Mesothelial cell of epicardium (in vitro differentiated cells): ENCODE results near the gene TGFBR1. TPM values are rescaled to one million over a fixed set of nuclear protein-coding genes. Genes with fewer than 3 reads are reported as not detected.
A peak's percentile ranks its signal among the peaks of the same experiment; 100 is the strongest.

Experiments used
- DNase-seq, 2 experiments: peaks; one replicate each; pipeline ENCODE4 v3.0.0; 2021; ENCODE audit warnings: low spot score in 2 of 2; ENCODE audit not compliant: unreplicated experiment in 2 of 2
- H3K27ac Mint-ChIP-seq: 2 replicates; pipeline ENCODE4 v1.8.0; 2021; ENCODE audit warnings: mixed read lengths
- H3K27me3 Mint-ChIP-seq: 2 replicates; pipeline ENCODE4 v1.8.0; 2021; ENCODE audit warnings: low read depth, mixed read lengths
- H3K36me3 Mint-ChIP-seq: 2 replicates; pipeline ENCODE4 v1.8.0; 2021; ENCODE audit warnings: mixed read lengths
- H3K4me1 Mint-ChIP-seq: 2 replicates; pipeline ENCODE4 v1.8.0; 2021; ENCODE audit warnings: mixed read lengths
- H3K4me3 Mint-ChIP-seq: 2 replicates; pipeline ENCODE4 v1.8.0; 2021; ENCODE audit warnings: mild to moderate bottlenecking, moderate library complexity, mixed read lengths
- H3K9me3 Mint-ChIP-seq: 2 replicates; pipeline ENCODE4 v1.8.0; 2021; ENCODE audit warnings: mixed read lengths
- CTCF ChIP-seq: fragments of 200-600 bp; sonication (generic); IDR thresholded peaks from one replicate; pipeline ENCODE4 v1.5.0; 2021; ENCODE audit warnings: antibody characterized with exemption; ENCODE audit not compliant: unreplicated experiment
- total RNA-seq: library from RNA; stranded (reverse); gene quantifications from 3 replicates; pipeline ENCODE4 v1.2.1, GENCODE V29; 2021

TGFBR1 gene
- total RNA-seq, result 77.5 to 79.7 TPM (median 79.6 TPM) in 3 replicates

- no peaks in the 10 kb centered on the region for H3K27me3 Mint-ChIP-seq
- peaks cover 3% of the 10 kb centered on the region for H3K9me3 Mint-ChIP-seq
- H3K27ac Mint-ChIP-seq, result peak within 1 kb of the TSS; percentile 91
- H3K4me1 Mint-ChIP-seq, result peaks cover 36% of the 10 kb centered on the region
- no peak for TF ChIP-seq CTCF
- no peaks in the 10 kb centered on the region for H3K36me3 Mint-ChIP-seq
- DNase-seq, result peak; percentile 90 to 95
- peak within 1 kb of the TSS; percentile 82 for H3K4me3 Mint-ChIP-seq
These were observed at the start of gene TGFBR1 for GRCh38 chr9:99104459-99105151. TGFBR1 (plus strand) TSS chr9:99105113; CDS start chr9:99105206, 93 bp downstream.

GRCh38 chr9:99055384-99055783 is 49.5 kb upstream of the TGFBR1 start:
- Mint-ChIP-seq H3K36me3 (peaks cover 5% of the 10 kb centered on the region), H3K27ac (no peak overlapping the region), H3K9me3 (peaks cover 7% of the 10 kb centered on the region), H3K27me3 (no peaks in the 10 kb centered on the region), H3K4me3 (no peak overlapping the region), H3K4me1 (peaks cover 12% of the 10 kb centered on the region)
- TF ChIP-seq CTCF, result no peak
- DNase-seq, result no peak

GRCh38 chr9:99056186-99056585 is 48.7 kb upstream of the TGFBR1 start:
- Mint-ChIP-seq H3K4me1 (peaks cover 12% of the 10 kb centered on the region), H3K27ac (no peak overlapping the region), H3K9me3 (peaks cover 7% of the 10 kb centered on the region), H3K4me3 (no peak overlapping the region), H3K27me3 (no peaks in the 10 kb centered on the region), H3K36me3 (peaks cover 5% of the 10 kb centered on the region)
- DNase-seq, result no peak
- no peak for TF ChIP-seq CTCF

- peaks cover 7% of the 10 kb centered on the region for H3K9me3 Mint-ChIP-seq
- DNase-seq, result no peak
- no peaks in the 10 kb centered on the region for H3K27me3 Mint-ChIP-seq
- peaks cover 5% of the 10 kb centered on the region for H3K4me1 Mint-ChIP-seq
- H3K4me3 Mint-ChIP-seq, result no peak overlapping the region
- no peak for TF ChIP-seq CTCF
- no peak overlapping the region for H3K27ac Mint-ChIP-seq
- H3K36me3 Mint-ChIP-seq, result peaks cover 5% of the 10 kb centered on the region
These were observed 47.8 kb upstream of the TGFBR1 start for GRCh38 chr9:99056886-99057664.

- Mint-ChIP-seq H3K27ac (no peak overlapping the region), H3K36me3 (peaks cover 5% of the 10 kb centered on the region), H3K4me3 (no peak overlapping the region), H3K27me3 (no peaks in the 10 kb centered on the region), H3K4me1 (peaks cover 5% of the 10 kb centered on the region), H3K9me3 (peaks cover 7% of the 10 kb centered on the region)
- no peak for DNase-seq
- no peak for TF ChIP-seq CTCF
These were observed 47.0 kb upstream of the TGFBR1 start for GRCh38 chr9:99057665-99058625.
